ENCODE data around the gene CCNY.
"Not testable (repeated sequence)": the region's sequence is repeated elsewhere in the genome, so short reads cannot be mapped to it uniquely, and the experiment has no call there.

Gene CCNY

GRCh38 chr10:35399414-35400009, 63.2 kb downstream of the CCNY start:
- Histone ChIP-seq H3K36me3 (ENCODE audit: low read depth) (no peaks in the 10 kb centered on the region), H3K27ac (ENCODE audit: poor library complexity, severe bottlenecking) (no peak overlapping the region), H3K4me3 (ENCODE audit: severe bottlenecking) (no peak overlapping the region), H3K4me1 (ENCODE audit: insufficient read depth, poor library complexity, severe bottlenecking) (peaks cover 15% of the 10 kb centered on the region), H3K9me3 (ENCODE audit: severe bottlenecking) (no peaks in the 10 kb centered on the region), H3K27me3 (ENCODE audit: insufficient read depth, poor library complexity, severe bottlenecking) (no peaks in the 10 kb centered on the region)
- ATAC-seq (ENCODE audit: low read depth) (no peak), DNase-seq (ENCODE audit: low spot score) (no peak)
- no peak for TF ChIP-seq CTCF (IDR thresholded peaks at IDR 0.05; ENCODE audit: poor library complexity, severe bottlenecking)

GRCh38 chr10:35400595-35401268, 64.4 kb downstream of the CCNY start:
- Histone ChIP-seq H3K36me3 (ENCODE audit: low read depth) (no peaks in the 10 kb centered on the region), H3K27me3 (ENCODE audit: insufficient read depth, poor library complexity, severe bottlenecking) (no peaks in the 10 kb centered on the region), H3K9me3 (ENCODE audit: severe bottlenecking) (no peaks in the 10 kb centered on the region), H3K27ac (ENCODE audit: poor library complexity, severe bottlenecking) (no peak overlapping the region), H3K4me1 (ENCODE audit: insufficient read depth, poor library complexity, severe bottlenecking) (peaks cover 13% of the 10 kb centered on the region), H3K4me3 (ENCODE audit: severe bottlenecking) (no peak overlapping the region)
- ATAC-seq (ENCODE audit: low read depth) (no peak), DNase-seq (ENCODE audit: low spot score) (no peak)
- no peak for TF ChIP-seq CTCF (IDR thresholded peaks at IDR 0.05; ENCODE audit: poor library complexity, severe bottlenecking)

GRCh38 chr10:35403491-35403890, 67.2 kb downstream of the CCNY start:
- not testable (repeated sequence) for H3K27me3 ChIP-seq (ENCODE audit: insufficient read depth, poor library complexity, severe bottlenecking); H3K9me3 ChIP-seq (ENCODE audit: severe bottlenecking); DNase-seq (ENCODE audit: low spot score); H3K27ac ChIP-seq (ENCODE audit: poor library complexity, severe bottlenecking); H3K4me3 ChIP-seq (ENCODE audit: severe bottlenecking); ATAC-seq (ENCODE audit: low read depth); H3K36me3 ChIP-seq (ENCODE audit: low read depth)
- peaks cover 14% of the 10 kb centered on the region for H3K4me1 ChIP-seq (ENCODE audit: insufficient read depth, poor library complexity, severe bottlenecking)

DNA sequence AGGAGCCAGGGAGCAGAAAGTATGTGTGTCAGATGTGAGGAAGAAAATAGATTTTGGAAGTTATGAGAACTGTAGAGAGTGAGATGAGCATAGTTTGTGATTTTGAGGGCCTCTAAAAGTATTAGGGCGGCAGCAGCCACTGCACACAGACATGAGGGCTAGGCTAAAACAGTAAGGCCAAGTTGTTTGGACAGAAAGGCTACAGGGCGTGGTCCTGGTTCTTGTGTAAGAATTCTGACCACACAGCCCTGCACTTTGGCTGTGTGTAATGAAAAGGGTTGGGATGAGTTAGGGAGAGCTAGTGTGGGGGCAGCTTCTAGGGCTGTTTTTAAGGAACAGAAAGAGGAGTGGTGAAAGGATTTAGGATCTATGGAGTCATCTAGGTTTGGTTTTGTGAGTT, 67.8 kb downstream of the CCNY start:
- H3K4me3 ChIP-seq (ENCODE audit: severe bottlenecking); H3K36me3 ChIP-seq (ENCODE audit: low read depth); ATAC-seq (ENCODE audit: low read depth); H3K27ac ChIP-seq (ENCODE audit: poor library complexity, severe bottlenecking); H3K9me3 ChIP-seq (ENCODE audit: severe bottlenecking); H3K27me3 ChIP-seq (ENCODE audit: insufficient read depth, poor library complexity, severe bottlenecking); DNase-seq (ENCODE audit: low spot score): not testable (repeated sequence)
- H3K4me1 ChIP-seq (ENCODE audit: insufficient read depth, poor library complexity, severe bottlenecking) = peaks cover 20% of the 10 kb centered on the region

DNA sequence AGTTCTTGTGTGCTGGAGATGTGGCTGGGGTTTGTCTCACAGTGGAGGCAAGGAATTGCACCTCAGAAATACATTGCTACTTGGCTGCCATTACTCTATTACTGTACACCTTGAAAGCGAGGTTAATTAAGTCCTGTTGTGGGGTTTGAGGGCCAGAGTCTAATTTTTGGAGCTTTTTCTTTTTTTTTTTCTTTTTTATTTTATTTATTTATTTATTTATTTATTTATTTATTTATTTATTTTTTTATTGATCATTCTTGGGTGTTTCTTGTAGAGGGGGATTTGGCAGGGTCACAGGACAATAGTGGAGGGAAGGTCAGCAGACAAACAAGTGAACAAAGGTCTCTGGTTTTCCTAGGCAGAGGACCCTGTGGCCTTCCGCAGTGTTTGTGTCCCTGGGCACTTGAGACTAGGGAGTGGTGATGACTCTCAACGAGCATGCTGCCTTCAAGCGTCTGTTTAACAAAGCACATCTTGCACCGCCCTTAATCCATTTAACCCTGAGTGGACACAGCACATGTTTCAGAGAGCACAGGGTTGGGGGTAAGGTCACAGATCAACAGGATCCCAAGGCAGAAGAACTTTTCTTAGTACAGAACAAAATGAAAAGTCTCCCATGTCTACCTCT, 69.8 kb downstream of the CCNY start:
- DNase-seq (ENCODE audit: low spot score); H3K36me3 ChIP-seq (ENCODE audit: low read depth); ATAC-seq (ENCODE audit: low read depth); H3K27me3 ChIP-seq (ENCODE audit: insufficient read depth, poor library complexity, severe bottlenecking); H3K27ac ChIP-seq (ENCODE audit: poor library complexity, severe bottlenecking); H3K4me3 ChIP-seq (ENCODE audit: severe bottlenecking); H3K9me3 ChIP-seq (ENCODE audit: severe bottlenecking): not testable (repeated sequence)
- peaks cover 28% of the 10 kb centered on the region for H3K4me1 ChIP-seq (ENCODE audit: insufficient read depth, poor library complexity, severe bottlenecking)

GRCh38 chr10:35407696-35408095, 71.4 kb downstream of the CCNY start:
- H3K9me3 ChIP-seq (ENCODE audit: severe bottlenecking); H3K27ac ChIP-seq (ENCODE audit: poor library complexity, severe bottlenecking); DNase-seq (ENCODE audit: low spot score); H3K36me3 ChIP-seq (ENCODE audit: low read depth); ATAC-seq (ENCODE audit: low read depth); H3K27me3 ChIP-seq (ENCODE audit: insufficient read depth, poor library complexity, severe bottlenecking); H3K4me3 ChIP-seq (ENCODE audit: severe bottlenecking): not testable (repeated sequence)
- H3K4me1 ChIP-seq (ENCODE audit: insufficient read depth, poor library complexity, severe bottlenecking) = peaks cover 38% of the 10 kb centered on the region

Data from RWPE2 (cell line).